ENCODE data around the gene CFB. TPM values are rescaled to one million over a fixed set of nuclear protein-coding genes. Genes with fewer than 3 reads are reported as not detected.

Gene CFB
- total and polyA plus RNA-seq, 2 of the 13 experiments (the other 11 are each of a cell fraction or from before 2014, with no cell fraction given) = 171 to 513 TPM

DNA sequence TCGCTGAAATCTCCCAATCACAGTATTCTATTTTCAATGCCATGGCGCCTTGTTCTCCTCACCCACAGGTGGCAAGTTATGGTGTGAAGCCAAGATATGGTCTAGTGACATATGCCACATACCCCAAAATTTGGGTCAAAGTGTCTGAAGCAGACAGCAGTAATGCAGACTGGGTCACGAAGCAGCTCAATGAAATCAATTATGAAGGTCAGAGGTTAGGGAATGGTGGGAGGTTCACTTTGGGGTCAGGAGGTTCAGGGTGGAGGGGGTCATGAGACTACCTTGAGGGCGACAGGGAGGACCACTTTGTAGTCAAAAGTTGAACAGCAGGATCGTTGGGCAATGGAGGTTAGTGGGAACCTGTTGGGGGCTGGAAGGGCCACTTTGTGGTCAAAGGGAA lies 2.4 kb downstream of the CFB start (continued):
- TF ChIP-seq SIN3B (IDR thresholded peaks at IDR 0.05; ENCODE audit: low read length) (no peak), NCOA2 (CRISPR knock-in tag; IDR thresholded peaks at IDR 0.05) (0 out of 2 replicates have a peak, but pooled peaks have one; percentile 5), ZC3H13 (CRISPR knock-in tag; IDR thresholded peaks at IDR 0.05) (0 out of 2 replicates have a peak, but pooled peaks have one; percentile 47), ZNF33B (CRISPR knock-in tag; IDR thresholded peaks at IDR 0.05) (no peak), ZNF501 (CRISPR knock-in tag; IDR thresholded peaks at IDR 0.05) (no peak), TCF7 (IDR thresholded peaks at IDR 0.05; ENCODE audit: low read depth) (no peak), REPIN1 (CRISPR knock-in tag; IDR thresholded peaks at IDR 0.05; ENCODE audit: borderline replicate concordance, low read depth) (no peak), RFXAP (CRISPR knock-in tag; IDR thresholded peaks at IDR 0.05; ENCODE audit: borderline replicate concordance) (no peak), ZBTB1 (CRISPR knock-in tag; IDR thresholded peaks at IDR 0.05; ENCODE audit: borderline replicate concordance) (no peak), CENPBD1 (CRISPR knock-in tag; IDR thresholded peaks at IDR 0.05; ENCODE audit: borderline replicate concordance, low read depth) (no peak), PCBP2 (optimal IDR thresholded peaks at IDR 0.05; ENCODE audit: low read depth, low read length, poor library complexity, severe bottlenecking) (peak; percentile 37), ZNF367 (CRISPR knock-in tag; IDR thresholded peaks at IDR 0.05; ENCODE audit: borderline replicate concordance) (no peak), ZNF20 (CRISPR knock-in tag; IDR thresholded peaks at IDR 0.05) (no peak), POLR2AphosphoS5 (IDR thresholded peaks at IDR 0.05; ENCODE audit: low read depth, low read length) (peak; percentile 61; the same call in 1 of the 2 replicates), KLF13 (CRISPR knock-in tag; IDR thresholded peaks at IDR 0.05) (no peak), ZNF678 (CRISPR knock-in tag; IDR thresholded peaks at IDR 0.05) (no peak), ZNF160 (CRISPR knock-in tag; IDR thresholded peaks at IDR 0.05) (no peak), ETV6 (CRISPR knock-in tag; conservative IDR thresholded peaks at IDR 0.05) (no peak), PAF1 (CRISPR knock-in tag; IDR thresholded peaks at IDR 0.05) (peak; percentile 64; the same call in 1 of the 2 replicates), ZNF234 (CRISPR knock-in tag; conservative IDR thresholded peaks at IDR 0.05) (no peak), NR2F6 (IDR thresholded peaks at IDR 0.05) (peak; percentile 31; the same call in 1 of the 2 replicates), NR2F6 (CRISPR knock-in tag; IDR thresholded peaks at IDR 0.05) (no peak)
- TF ChIP-seq, protein P1, sequence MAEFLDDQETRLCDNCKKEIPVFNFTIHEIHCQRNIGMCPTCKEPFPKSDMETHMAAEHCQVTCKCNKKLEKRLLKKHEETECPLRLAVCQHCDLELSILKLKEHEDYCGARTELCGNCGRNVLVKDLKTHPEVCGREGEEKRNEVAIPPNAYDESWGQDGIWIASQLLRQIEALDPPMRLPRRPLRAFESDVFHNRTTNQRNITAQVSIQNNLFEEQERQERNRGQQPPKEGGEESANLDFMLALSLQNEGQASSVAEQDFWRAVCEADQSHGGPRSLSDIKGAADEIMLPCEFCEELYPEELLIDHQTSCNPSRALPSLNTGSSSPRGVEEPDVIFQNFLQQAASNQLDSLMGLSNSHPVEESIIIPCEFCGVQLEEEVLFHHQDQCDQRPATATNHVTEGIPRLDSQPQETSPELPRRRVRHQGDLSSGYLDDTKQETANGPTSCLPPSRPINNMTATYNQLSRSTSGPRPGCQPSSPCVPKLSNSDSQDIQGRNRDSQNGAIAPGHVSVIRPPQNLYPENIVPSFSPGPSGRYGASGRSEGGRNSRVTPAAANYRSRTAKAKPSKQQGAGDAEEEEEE (CRISPR knock-in tag; IDR thresholded peaks at IDR 0.05; ENCODE audit: borderline replicate concordance) = no peak
